HepG2 (cell line): ENCODE data around the gene SNRPD1. TPM values are rescaled to one million over a fixed set of nuclear protein-coding genes. Genes with fewer than 3 reads are reported as not detected.
A peak's percentile ranks its signal among the peaks of the same experiment; 100 is the strongest.

ENCODE experiments used
- DMAP1 ChIP-seq: IDR thresholded peaks from 2 replicates; pipeline ENCODE4 v1.6.1; 2016
- GTF3A ChIP-seq: sonication (generic); formaldehyde crosslinking; conservative IDR thresholded peaks from 2 replicates; pipeline ENCODE4 v1.4.0; 2020; ENCODE audit warnings: mild to moderate bottlenecking, missing genetic modification reagents
- HDAC6 ChIP-seq: fragments of 200-600 bp; sonication (generic); IDR thresholded peaks from 2 replicates; pipeline ENCODE4 v1.7.0; 2017; ENCODE audit warnings: mild to moderate bottlenecking, antibody characterized with exemption, low read length, low read depth
- KMT2A ChIP-seq: sonication (generic); formaldehyde crosslinking; IDR thresholded peaks from 2 replicates; pipeline ENCODE4 v1.4.0; 2020; ENCODE audit warnings: missing genetic modification reagents
- NFATC3 ChIP-seq: sonication (generic); formaldehyde crosslinking; IDR thresholded peaks from 2 replicates; pipeline ENCODE4 v1.5.1; 2020; ENCODE audit warnings: mild to moderate bottlenecking, missing genetic modification reagents
- NRL ChIP-seq: sonication (generic); formaldehyde crosslinking; IDR thresholded peaks from 2 replicates; pipeline ENCODE4 v1.5.0; 2020; ENCODE audit warnings: missing genetic modification reagents, mild to moderate bottlenecking, moderate library complexity, borderline replicate concordance
- PHF20 ChIP-seq: sonication (generic); formaldehyde crosslinking; IDR thresholded peaks from 2 replicates; pipeline ENCODE4 v1.5.0; 2020; ENCODE audit warnings: mild to moderate bottlenecking, missing genetic modification reagents
- SRSF9 ChIP-seq: fragments of 200-400 bp; formaldehyde crosslinking; IDR thresholded peaks from 2 replicates; pipeline ENCODE4 v1.6.1; 2018; ENCODE audit warnings: borderline replicate concordance, mild to moderate bottlenecking, low read depth, low read length; ENCODE audit not compliant: insufficient read depth, poor library complexity, severe bottlenecking
- TEAD2 ChIP-seq: sonication (generic); formaldehyde crosslinking; IDR thresholded peaks from 2 replicates; pipeline ENCODE4 v1.9.0; 2021; ENCODE audit warnings: missing genetic modification reagents
- ZBTB33 ChIP-seq: sonication (generic); formaldehyde crosslinking; IDR thresholded peaks from 2 replicates; pipeline ENCODE4 v1.4.0; 2020; ENCODE audit warnings: missing genetic modification reagents
- ZC3H13 ChIP-seq: sonication (generic); formaldehyde crosslinking; IDR thresholded peaks from 2 replicates; pipeline ENCODE4 v1.8.1; 2023; ENCODE audit warnings: mild to moderate bottlenecking, missing genetic modification reagents, moderate library complexity
- ZMAT5 ChIP-seq: sonication (generic); formaldehyde crosslinking; IDR thresholded peaks from 2 replicates; pipeline ENCODE4 v1.5.0; 2020; ENCODE audit warnings: mild to moderate bottlenecking, low read depth, missing genetic modification reagents, borderline replicate concordance
- ZNF224 ChIP-seq: sonication (generic); formaldehyde crosslinking; IDR thresholded peaks from 2 replicates; pipeline ENCODE4 v1.5.0; 2020; ENCODE audit warnings: mild to moderate bottlenecking, missing genetic modification reagents
- ZNF274 ChIP-seq: sonication (generic); formaldehyde crosslinking; IDR thresholded peaks from 2 replicates; pipeline ENCODE4 v1.5.1; 2020; ENCODE audit warnings: mild to moderate bottlenecking, missing genetic modification reagents
- ZNF44 ChIP-seq: sonication (generic); formaldehyde crosslinking; IDR thresholded peaks from 2 replicates; pipeline ENCODE4 v1.5.1; 2020; ENCODE audit warnings: mild to moderate bottlenecking, missing genetic modification reagents
- ZNF547 ChIP-seq: sonication (generic); formaldehyde crosslinking; IDR thresholded peaks from 2 replicates; pipeline ENCODE4 v1.5.1; 2020; ENCODE audit warnings: mild to moderate bottlenecking, missing genetic modification reagents
- ZNF614 ChIP-seq: IDR thresholded peaks from 2 replicates; pipeline ENCODE4 v1.6.1; 2018; ENCODE audit warnings: missing biosample characterization, missing genetic modification reagents, inconsistent platforms, borderline replicate concordance
- ZNF644 ChIP-seq: IDR thresholded peaks from 2 replicates; pipeline ENCODE4 v1.6.1; 2016; ENCODE audit warnings: low read depth
- ZNF790 ChIP-seq: sonication (generic); formaldehyde crosslinking; IDR thresholded peaks from 2 replicates; pipeline ENCODE4 v1.8.0; 2022; ENCODE audit warnings: missing genetic modification reagents, mild to moderate bottlenecking, borderline replicate concordance
- ZNF792 ChIP-seq: IDR thresholded peaks from 2 replicates; pipeline ENCODE4 v1.6.1; 2016
- polyA plus RNA-seq, 8 experiments: library from polyadenylated mRNA; depleted of rRNA in 3 of 8; stranded (reverse) in 7 of 8; unstranded in 1 of 8; fragments of >200 nt; fragmentation: Illumina TruSeq in 4 of 8; extraction: Trizol in 4 of 8; gene quantifications; 2 replicates each; pipeline versions ENCODE4 v1.2.1 to v1.2.3, GENCODE V29; 2011 to 2016; ENCODE audit warnings: low read depth in 4 of 8, missing spikeins in 1 of 8, mixed read lengths in 1 of 8; ENCODE audit not compliant: insufficient read depth in 1 of 8
- total RNA-seq, 5 experiments: library from RNA; depleted of rRNA; stranded (reverse); fragments of >200 nt; fragmentation: Illumina TruSeq; extraction: Trizol; gene quantifications; 2 replicates each; pipeline ENCODE4 v1.2.3, GENCODE V29; 2016; ENCODE audit warnings: low read depth in 1 of 5
- TF ChIP-seq, protein P1 (sequence below): sonication (generic); formaldehyde crosslinking; IDR thresholded peaks from 2 replicates; pipeline ENCODE4 v1.4.0; 2020; ENCODE audit warnings: mild to moderate bottlenecking, missing genetic modification reagents
- TF ChIP-seq, protein P2 (sequence below): sonication (generic); formaldehyde crosslinking; IDR thresholded peaks from 2 replicates; pipeline ENCODE4 v1.5.0; 2020; ENCODE audit warnings: missing genetic modification reagents
- TF ChIP-seq, protein P3 (sequence below): sonication (generic); formaldehyde crosslinking; IDR thresholded peaks from 2 replicates; pipeline ENCODE4 v1.8.0; 2023; ENCODE audit warnings: mild to moderate bottlenecking, missing genetic modification reagents

Gene SNRPD1
- total and polyA plus RNA-seq, 2 of the 13 experiments (the other 11 are each of a cell fraction or from before 2014, with no cell fraction given): 22.7 to 275 TPM

DNA sequence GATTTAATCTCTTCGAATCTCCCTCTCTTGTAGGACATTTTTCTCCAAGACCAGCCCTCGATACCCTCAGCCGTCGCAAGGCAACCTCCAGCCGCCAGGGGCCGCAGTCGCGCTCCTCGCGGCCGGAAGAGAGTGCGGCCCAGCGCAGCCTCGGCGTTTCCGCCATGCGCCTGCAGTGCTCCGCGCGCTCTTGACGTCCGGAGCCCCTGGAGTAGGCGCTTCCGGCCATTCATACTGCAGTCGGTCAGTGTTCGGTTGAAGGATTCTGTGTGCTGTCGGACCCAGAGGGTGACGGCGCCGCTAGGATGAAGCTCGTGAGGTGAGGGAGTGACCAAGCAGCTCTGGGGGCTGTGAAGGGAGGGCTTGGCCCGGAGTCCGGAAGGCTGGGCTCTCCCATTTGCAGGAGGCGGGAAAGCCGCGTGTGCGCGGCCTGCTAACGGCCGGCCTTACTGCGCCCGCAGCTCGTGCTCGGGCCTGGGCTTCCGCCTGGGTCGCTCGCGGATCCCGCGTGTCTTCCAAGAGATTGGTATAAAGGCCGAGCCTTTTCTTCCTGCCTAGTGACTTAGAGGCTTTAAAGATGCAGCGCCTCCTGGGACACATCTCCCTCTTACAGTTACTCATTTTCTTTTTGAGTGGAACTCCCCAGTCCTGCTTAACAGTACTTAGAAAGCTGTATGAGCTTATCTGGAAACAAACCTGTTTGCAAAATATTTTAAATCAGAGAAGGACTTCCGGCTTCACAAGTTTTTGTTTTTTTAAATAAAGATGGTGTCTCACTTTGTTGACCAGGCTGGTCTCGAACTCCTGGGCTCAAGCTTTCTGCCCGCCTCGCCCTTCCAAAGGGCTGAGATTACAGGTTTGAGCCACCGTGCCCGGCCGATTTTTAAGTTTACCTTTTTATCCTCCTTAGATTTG is at the start of gene SNRPD1 (continued):
- TF ChIP-seq, protein P1, sequence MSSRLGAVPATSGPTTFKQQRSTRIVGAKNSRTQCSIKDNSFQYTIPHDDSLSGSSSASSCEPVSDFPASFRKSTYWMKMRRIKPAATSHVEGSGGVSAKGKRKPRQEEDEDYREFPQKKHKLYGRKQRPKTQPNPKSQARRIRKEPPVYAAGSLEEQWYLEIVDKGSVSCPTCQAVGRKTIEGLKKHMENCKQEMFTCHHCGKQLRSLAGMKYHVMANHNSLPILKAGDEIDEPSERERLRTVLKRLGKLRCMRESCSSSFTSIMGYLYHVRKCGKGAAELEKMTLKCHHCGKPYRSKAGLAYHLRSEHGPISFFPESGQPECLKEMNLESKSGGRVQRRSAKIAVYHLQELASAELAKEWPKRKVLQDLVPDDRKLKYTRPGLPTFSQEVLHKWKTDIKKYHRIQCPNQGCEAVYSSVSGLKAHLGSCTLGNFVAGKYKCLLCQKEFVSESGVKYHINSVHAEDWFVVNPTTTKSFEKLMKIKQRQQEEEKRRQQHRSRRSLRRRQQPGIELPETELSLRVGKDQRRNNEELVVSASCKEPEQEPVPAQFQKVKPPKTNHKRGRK (CRISPR knock-in tag): peak; percentile 34; the same call in 1 of the 2 replicates
- TF ChIP-seq ZNF790 (CRISPR knock-in tag): peak; percentile 54; the same call in 1 of the 2 replicates
- peak; percentile 88; the same call in 1 of the 2 replicates for TF ChIP-seq ZNF224 (CRISPR knock-in tag)
- TF ChIP-seq KMT2A: peak; percentile 97
- peak; percentile 95 for TF ChIP-seq ZNF792 (CRISPR knock-in tag)
- peak; percentile 95 for TF ChIP-seq ZC3H13
- TF ChIP-seq ZNF644 (CRISPR knock-in tag): peak; percentile 42; the same call in 1 of the 2 replicates
- TF ChIP-seq TEAD2 (CRISPR knock-in tag): 0 out of 2 replicates have a peak, but pooled peaks have one; percentile 76
- TF ChIP-seq ZBTB33 (CRISPR knock-in tag): peak; percentile 82
- TF ChIP-seq GTF3A (CRISPR knock-in tag): no peak
- peak; percentile 95 for TF ChIP-seq PHF20 (CRISPR knock-in tag)
- TF ChIP-seq, protein P2, sequence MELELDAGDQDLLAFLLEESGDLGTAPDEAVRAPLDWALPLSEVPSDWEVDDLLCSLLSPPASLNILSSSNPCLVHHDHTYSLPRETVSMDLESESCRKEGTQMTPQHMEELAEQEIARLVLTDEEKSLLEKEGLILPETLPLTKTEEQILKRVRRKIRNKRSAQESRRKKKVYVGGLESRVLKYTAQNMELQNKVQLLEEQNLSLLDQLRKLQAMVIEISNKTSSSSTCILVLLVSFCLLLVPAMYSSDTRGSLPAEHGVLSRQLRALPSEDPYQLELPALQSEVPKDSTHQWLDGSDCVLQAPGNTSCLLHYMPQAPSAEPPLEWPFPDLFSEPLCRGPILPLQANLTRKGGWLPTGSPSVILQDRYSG (CRISPR knock-in tag): peak; percentile 96
- no peak for TF ChIP-seq ZMAT5 (CRISPR knock-in tag)
- peak; percentile 99 for TF ChIP-seq DMAP1
- peak; percentile 98 for TF ChIP-seq NRL
- peak; percentile 96 for TF ChIP-seq ZNF274 (CRISPR knock-in tag)
- TF ChIP-seq ZNF44 (CRISPR knock-in tag): peak; percentile 89; the same call in 1 of the 2 replicates
- TF ChIP-seq, protein P3, sequence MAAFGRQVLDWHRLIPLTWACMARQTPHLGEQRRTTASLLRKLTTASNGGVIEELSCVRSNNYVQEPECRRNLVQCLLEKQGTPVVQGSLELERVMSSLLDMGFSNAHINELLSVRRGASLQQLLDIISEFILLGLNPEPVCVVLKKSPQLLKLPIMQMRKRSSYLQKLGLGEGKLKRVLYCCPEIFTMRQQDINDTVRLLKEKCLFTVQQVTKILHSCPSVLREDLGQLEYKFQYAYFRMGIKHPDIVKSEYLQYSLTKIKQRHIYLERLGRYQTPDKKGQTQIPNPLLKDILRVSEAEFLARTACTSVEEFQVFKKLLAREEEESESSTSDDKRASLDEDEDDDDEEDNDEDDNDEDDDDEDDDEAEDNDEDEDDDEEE: no peak
- no peak for TF ChIP-seq NFATC3 (CRISPR knock-in tag)
- no peak for TF ChIP-seq SRSF9
- TF ChIP-seq HDAC6: no peak
- TF ChIP-seq ZNF547 (CRISPR knock-in tag): peak; percentile 95
- peak; percentile 95 for TF ChIP-seq ZNF614 (CRISPR knock-in tag)
